Mesenchymal stem cell (in vitro differentiated cells and primary cell): ENCODE results near the gene FHIT.

Source experiments
- DNase-seq: peaks from one replicate; pipeline ENCODE4 v3.0.0-alpha.2; 2013
- H2AFZ ChIP-seq: one replicate; pipeline ENCODE4 v1.6.1; 2013; ENCODE audit warnings: low read depth, mild to moderate bottlenecking, control low read depth, inconsistent platforms, low read length, moderate library complexity
- H2AK5ac ChIP-seq: 2 replicates; pipeline ENCODE4 v1.6.1; 2013; ENCODE audit warnings: low read length, moderate library complexity, mild to moderate bottlenecking, inconsistent platforms; ENCODE audit not compliant: severe bottlenecking
- H2BK120ac ChIP-seq: one replicate; pipeline ENCODE4 v1.6.1; 2013; ENCODE audit warnings: low read depth, mild to moderate bottlenecking, inconsistent platforms, low read length, moderate library complexity
- H2BK12ac ChIP-seq, 2 experiments: one replicate each; pipeline ENCODE4 v1.6.1; 2013; ENCODE audit warnings: inconsistent platforms in 2 of 2, low read length in 2 of 2, mild to moderate bottlenecking in 2 of 2, moderate library complexity in 2 of 2, control low read depth in 1 of 2
- H2BK15ac ChIP-seq: one replicate; pipeline ENCODE4 v1.6.1; 2013; ENCODE audit warnings: mild to moderate bottlenecking, low read depth, inconsistent platforms; ENCODE audit not compliant: poor library complexity, severe bottlenecking
- H2BK5ac ChIP-seq: 2 replicates; pipeline ENCODE4 v1.6.1; 2013; ENCODE audit warnings: low read depth, mild to moderate bottlenecking, low read length, control low read depth, inconsistent platforms; ENCODE audit not compliant: poor library complexity, severe bottlenecking
- H3K14ac ChIP-seq, 2 experiments: one replicate each; pipeline ENCODE4 v1.6.1; 2013; ENCODE audit warnings: inconsistent platforms in 2 of 2, low read length in 2 of 2, control low read depth in 1 of 2, mild to moderate bottlenecking in 1 of 2, moderate library complexity in 1 of 2
- H3K18ac ChIP-seq, 2 experiments: one replicate each; pipeline ENCODE4 v1.6.1; 2013; ENCODE audit warnings: inconsistent platforms in 2 of 2, low read length in 2 of 2, control low read depth in 1 of 2, low read depth in 1 of 2, mild to moderate bottlenecking in 1 of 2
- H3K23ac ChIP-seq, 2 experiments: one replicate each; pipeline ENCODE4 v1.6.1; 2013; ENCODE audit warnings: inconsistent platforms in 2 of 2, low read length in 2 of 2, mild to moderate bottlenecking in 2 of 2, moderate library complexity in 2 of 2, control low read depth in 1 of 2
- H3K27ac ChIP-seq: 2 replicates; pipeline ENCODE4 v1.5.1; 2013; ENCODE audit warnings: mild to moderate bottlenecking, moderate library complexity, low read length, control low read depth, inconsistent platforms; ENCODE audit not compliant: poor library complexity, severe bottlenecking
- H3K27me3 ChIP-seq, 2 experiments: 2 replicates each; pipeline versions ENCODE4 v1.6.1 to v1.7.0; 2013; ENCODE audit warnings: low read length in 2 of 2, mild to moderate bottlenecking in 2 of 2, moderate library complexity in 2 of 2, control low read depth in 1 of 2, inconsistent platforms in 1 of 2; ENCODE audit not compliant: control insufficient read depth in 1 of 2, insufficient read depth in 1 of 2
- H3K36me3 ChIP-seq, 2 experiments: 2 replicates each; pipeline versions ENCODE4 v1.6.1 to v1.7.0; 2013; ENCODE audit warnings: low read length in 2 of 2, control low read depth in 1 of 2, inconsistent platforms in 1 of 2, low read depth in 1 of 2, mild to moderate bottlenecking in 1 of 2; ENCODE audit not compliant: insufficient read depth in 2 of 2, control insufficient read depth in 1 of 2
- H3K4ac ChIP-seq, 2 experiments: one replicate each; pipeline ENCODE4 v1.6.1; 2013; ENCODE audit warnings: inconsistent platforms in 2 of 2, low read length in 2 of 2, mild to moderate bottlenecking in 2 of 2, moderate library complexity in 2 of 2, control low read depth in 1 of 2, low read depth in 1 of 2
- H3K4me1 ChIP-seq: 2 replicates; pipeline ENCODE4 v1.6.1; 2013; ENCODE audit warnings: low read depth, low read length, control low read depth; ENCODE audit not compliant: control insufficient read depth, insufficient read depth
- H3K4me2 ChIP-seq: 2 replicates; pipeline ENCODE4 v1.6.1; 2013; ENCODE audit warnings: low read length, mild to moderate bottlenecking, inconsistent platforms; ENCODE audit not compliant: poor library complexity, severe bottlenecking
- H3K4me3 ChIP-seq, 2 experiments: 2 replicates each; pipeline versions ENCODE4 v1.5.1 to v1.7.0; 2013; ENCODE audit warnings: low read length in 2 of 2, mild to moderate bottlenecking in 2 of 2, control low read depth in 1 of 2, low read depth in 1 of 2; ENCODE audit not compliant: insufficient read depth in 1 of 2
- H3K79me1 ChIP-seq: replicated peaks from 2 replicates; pipeline ENCODE4 v1.6.1; 2013; ENCODE audit warnings: mild to moderate bottlenecking, control low read depth, low read length, inconsistent platforms; ENCODE audit not compliant: poor library complexity, severe bottlenecking
- H3K9ac ChIP-seq: 2 replicates; pipeline ENCODE4 v1.7.0; 2013; ENCODE audit warnings: mild to moderate bottlenecking, low read length, moderate library complexity
- H3K9me3 ChIP-seq: 2 replicates; pipeline ENCODE4 v1.7.0; 2013; ENCODE audit warnings: mild to moderate bottlenecking, low read length; ENCODE audit not compliant: control insufficient read depth
- H4K8ac ChIP-seq: one replicate; pipeline ENCODE4 v1.6.1; 2013; ENCODE audit warnings: inconsistent platforms, mild to moderate bottlenecking, low read length, moderate library complexity
- H4K91ac ChIP-seq: one replicate; pipeline ENCODE4 v1.6.1; 2013; ENCODE audit warnings: mild to moderate bottlenecking, low read length, inconsistent platforms
- whole genome bisulfite sequencing: methylation state at CpG from one replicate; pipeline ENCODE4 v1.1.7; 2013; ENCODE audit warnings: mixed read lengths; 5-methylcytosine and 5-hydroxymethylcytosine counted together

FHIT gene

DNA sequence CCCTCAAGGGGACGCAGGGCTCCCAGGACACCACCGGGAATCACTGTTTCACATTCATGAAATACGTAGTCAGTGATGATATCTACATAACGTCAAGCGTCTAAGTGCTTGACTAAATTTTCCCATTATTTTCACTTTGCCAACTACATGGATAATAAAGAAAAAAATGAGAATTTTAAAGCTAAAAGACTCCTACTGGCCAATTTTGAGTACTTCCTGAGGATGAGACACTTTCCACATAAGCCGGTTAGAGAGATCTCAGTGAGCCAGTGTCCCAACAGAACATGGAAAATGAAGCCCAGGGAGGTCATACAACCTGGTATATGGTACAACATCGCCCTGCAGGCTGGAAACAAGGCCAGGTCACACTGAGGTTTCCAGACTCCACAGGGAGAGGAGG is 928.1 kb downstream of the FHIT start:
- no peak overlapping the region for H2BK12ac ChIP-seq
- H3K27ac ChIP-seq = no peak overlapping the region
- H3K4me3 ChIP-seq = no peak overlapping the region
- no peak overlapping the region for H4K91ac ChIP-seq
- H3K79me1 ChIP-seq = no peaks in the 10 kb centered on the region
- no peak overlapping the region for H3K4me2 ChIP-seq
- no peak overlapping the region for H4K8ac ChIP-seq
- no peak overlapping the region for H3K14ac ChIP-seq
- H3K4me1 ChIP-seq = no peaks in the 10 kb centered on the region
- H2AK5ac ChIP-seq = no peak overlapping the region
- no peak for DNase-seq
- H2AFZ ChIP-seq = no peak overlapping the region
- no peaks in the 10 kb centered on the region for H3K27me3 ChIP-seq
- H2BK120ac ChIP-seq = no peak overlapping the region
- H3K9ac ChIP-seq = no peak overlapping the region
- no peaks in the 10 kb centered on the region for H3K36me3 ChIP-seq
- H3K4ac ChIP-seq = no peak overlapping the region
- H3K9me3 ChIP-seq = no peaks in the 10 kb centered on the region
- 85% methylated on average over 7 of the region's 7 CpGs for WGBS
- no peak overlapping the region for H2BK5ac ChIP-seq
- no peak overlapping the region for H3K18ac ChIP-seq
- no peak overlapping the region for H2BK15ac ChIP-seq
- H3K23ac ChIP-seq = no peak overlapping the region

DNA sequence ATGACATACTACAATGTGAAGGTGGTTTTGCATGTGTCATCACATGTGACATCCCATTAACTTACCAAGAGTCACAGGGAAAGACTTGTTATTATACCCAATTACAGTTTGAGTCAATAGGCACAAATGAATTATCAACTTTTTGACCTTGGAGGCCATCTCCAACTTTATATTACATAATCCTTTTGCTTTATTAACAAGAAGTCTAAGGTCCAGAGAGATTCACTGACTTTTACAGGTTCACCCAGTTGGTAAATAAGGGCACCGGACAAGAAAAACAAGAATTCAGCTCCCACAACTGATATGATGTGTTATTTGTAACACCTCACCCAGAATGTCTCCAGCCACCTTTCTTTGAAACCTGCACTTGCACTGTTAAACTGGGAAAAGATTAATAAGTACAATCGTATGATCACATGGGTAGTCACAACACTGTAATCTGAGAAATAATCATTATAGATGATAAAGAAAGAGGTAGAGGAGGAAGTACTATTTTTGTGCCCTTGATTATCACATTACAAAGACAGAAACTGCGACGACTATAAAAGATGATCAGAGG is 928.9 kb downstream of the FHIT start:
- Histone ChIP-seq H3K4me2 (no peak overlapping the region), H3K23ac (no peak overlapping the region), H4K91ac (no peak overlapping the region), H3K14ac (no peak overlapping the region), H3K27ac (no peak overlapping the region), H3K36me3 (no peaks in the 10 kb centered on the region), H3K4ac (no peak overlapping the region), H3K9me3 (no peaks in the 10 kb centered on the region), H3K18ac (no peak overlapping the region), H2AFZ (no peak overlapping the region), H3K27me3 (no peaks in the 10 kb centered on the region), H2BK12ac (no peak overlapping the region), H3K4me1 (no peaks in the 10 kb centered on the region), H2BK120ac (no peak overlapping the region), H4K8ac (no peak overlapping the region), H3K4me3 (no peak overlapping the region), H3K9ac (no peak overlapping the region), H2AK5ac (no peak overlapping the region), H2BK15ac (no peak overlapping the region), H3K79me1 (no peaks in the 10 kb centered on the region), H2BK5ac (no peak overlapping the region)
- no peak for DNase-seq
- 92% methylated on average over 1 of the region's 4 CpGs for WGBS

DNA sequence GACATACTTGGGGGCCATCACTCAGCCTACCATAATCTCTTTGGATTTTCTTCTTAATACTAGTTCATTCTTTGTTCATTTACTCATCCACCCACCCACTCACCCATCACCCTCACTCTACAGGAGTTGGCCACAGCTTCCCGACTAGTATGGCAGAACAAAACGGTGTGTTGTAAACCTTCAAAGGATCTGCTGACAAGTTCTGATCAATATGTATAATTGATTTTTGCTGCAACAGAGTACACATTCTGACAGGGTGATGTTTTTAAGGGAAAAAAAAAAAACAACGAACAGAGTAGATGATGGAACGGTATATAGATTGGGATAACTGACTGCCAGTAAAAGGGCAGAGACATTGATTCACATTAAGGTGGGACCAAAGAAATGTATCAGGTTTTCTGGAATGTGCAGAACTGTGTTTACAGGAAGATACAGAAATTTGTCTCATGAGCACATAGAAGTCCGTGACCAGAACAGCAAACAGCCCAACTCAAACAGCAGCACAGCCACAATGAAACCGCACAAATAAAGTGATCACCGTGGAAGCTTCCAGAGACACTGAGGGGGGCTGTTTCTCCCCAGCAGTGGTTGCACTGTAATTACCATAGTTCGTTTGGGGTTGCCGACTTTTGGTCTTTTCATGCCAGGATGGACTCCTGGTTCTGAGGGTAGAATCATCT is 931.9 kb downstream of the FHIT start:
- no peak overlapping the region for H4K8ac ChIP-seq
- H3K36me3 ChIP-seq = no peaks in the 10 kb centered on the region
- H3K27ac ChIP-seq = no peak overlapping the region
- H2AFZ ChIP-seq = no peak overlapping the region
- WGBS = 91% methylated on average over 9 of the region's 9 CpGs
- H3K9ac ChIP-seq = no peak overlapping the region
- H3K9me3 ChIP-seq = no peaks in the 10 kb centered on the region
- H3K27me3 ChIP-seq = no peaks in the 10 kb centered on the region
- no peak overlapping the region for H3K23ac ChIP-seq
- no peak overlapping the region for H3K4me3 ChIP-seq
- H2BK5ac ChIP-seq = no peak overlapping the region
- H3K14ac ChIP-seq = no peak overlapping the region
- no peak for DNase-seq
- H2AK5ac ChIP-seq = no peak overlapping the region
- H2BK15ac ChIP-seq = no peak overlapping the region
- H2BK120ac ChIP-seq = no peak overlapping the region
- no peaks in the 10 kb centered on the region for H3K79me1 ChIP-seq
- H4K91ac ChIP-seq = no peak overlapping the region
- no peak overlapping the region for H3K4me2 ChIP-seq
- H2BK12ac ChIP-seq = no peak overlapping the region
- H3K18ac ChIP-seq = no peak overlapping the region
- H3K4ac ChIP-seq = no peak overlapping the region
- no peaks in the 10 kb centered on the region for H3K4me1 ChIP-seq

DNA sequence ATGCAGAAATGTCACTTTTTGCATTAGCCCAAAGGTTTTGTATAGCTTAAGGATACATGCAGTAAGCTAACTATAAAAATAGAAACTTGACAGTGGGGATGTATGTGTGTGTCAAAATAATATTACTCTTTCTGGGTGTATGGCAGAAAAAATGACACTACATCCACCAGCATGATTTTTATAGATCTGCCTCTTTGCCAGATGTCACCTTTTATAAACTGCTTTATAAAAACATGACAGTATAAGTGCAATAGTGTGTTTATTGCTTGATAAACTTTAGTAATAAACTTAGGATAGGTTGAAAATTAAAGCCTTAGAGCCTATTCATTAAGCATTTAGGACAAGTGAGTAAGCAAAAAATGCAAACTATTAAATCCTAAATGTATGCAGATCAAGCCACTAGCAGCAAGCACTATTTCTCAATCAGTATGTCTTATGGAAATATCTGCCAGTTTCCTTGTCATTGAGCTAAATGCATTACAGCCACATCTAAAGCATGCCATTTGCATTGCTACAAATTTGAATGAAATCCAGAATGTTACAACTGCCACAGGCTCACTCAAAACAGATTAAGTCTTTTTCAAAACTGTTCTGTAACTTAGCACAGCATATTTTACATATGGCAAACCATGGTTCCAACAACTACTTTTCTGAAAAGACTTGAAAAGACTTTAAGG is 935.0 kb downstream of the FHIT start:
- Histone ChIP-seq H2AFZ (no peak overlapping the region), H3K4me1 (no peaks in the 10 kb centered on the region), H3K9me3 (no peaks in the 10 kb centered on the region), H3K4me2 (no peak overlapping the region), H3K9ac (no peak overlapping the region), H4K8ac (no peak overlapping the region), H3K36me3 (no peaks in the 10 kb centered on the region), H3K79me1 (no peaks in the 10 kb centered on the region), H3K4me3 (no peak overlapping the region), H2BK12ac (no peak overlapping the region), H4K91ac (no peak overlapping the region), H2BK120ac (no peak overlapping the region), H3K27me3 (no peaks in the 10 kb centered on the region), H3K4ac (no peak overlapping the region), H3K18ac (no peak overlapping the region), H3K23ac (no peak overlapping the region), H2BK15ac (no peak overlapping the region), H3K14ac (no peak overlapping the region), H2AK5ac (no peak overlapping the region), H3K27ac (no peak overlapping the region), H2BK5ac (no peak overlapping the region)
- DNase-seq = peak; percentile 32
